ENCODE results near the gene CHD2.

GRCh38 chr15:93042691-93043378 is 142.7 kb downstream of the CHD2 start:
- TF ChIP-seq POLR2A (IDR thresholded peaks at IDR 0.05) (no peak), CTCF (IDR thresholded peaks at IDR 0.05) (no peak)
